Measurements from ENCODE around the gene SEMA4D. TPM values are rescaled to one million over a fixed set of nuclear protein-coding genes. Genes with fewer than 3 reads are reported as not detected.

SEMA4D gene
- total and polyA plus RNA-seq, 2 experiments from 2014 or later = 9.4 to 10.4 TPM

DNA sequence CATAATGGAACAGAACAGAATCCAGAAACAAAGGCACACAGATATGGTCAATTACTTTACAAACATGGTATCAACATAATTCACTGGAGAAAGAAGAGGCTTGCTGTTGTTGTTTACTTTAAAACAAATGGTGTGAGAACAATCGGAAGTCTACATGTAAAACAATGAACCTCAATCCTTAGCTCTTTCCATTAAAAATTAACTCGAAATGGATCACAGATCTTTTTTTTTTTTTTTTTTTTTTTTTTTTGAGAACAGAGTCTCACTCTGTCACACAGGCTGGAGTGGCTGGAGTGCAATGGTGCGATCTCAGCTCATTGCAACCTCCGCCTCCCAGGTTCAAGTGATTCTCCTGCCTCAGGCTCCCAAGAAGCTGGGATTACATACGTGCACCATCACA lies 9.8 kb downstream of the SEMA4D start:
- no peaks in the 10 kb centered on the region for H3K27me3 ChIP-seq
- no peaks in the 10 kb centered on the region for H3K9me2 ChIP-seq (replicated peaks; ENCODE audit: insufficient read depth)
- H3K36me3 ChIP-seq (replicated peaks; ENCODE audit: insufficient read depth, low read depth) = no peaks in the 10 kb centered on the region
- peaks cover 56% of the 10 kb centered on the region for H3K79me2 ChIP-seq
- DNase-seq (ENCODE audit: low spot score) = no peak
- H4K20me1 ChIP-seq (ENCODE audit: insufficient read depth, poor library complexity, severe bottlenecking) = peaks cover 3% of the 10 kb centered on the region
- no peak overlapping the region for H2AFZ ChIP-seq
- H3K4me3 ChIP-seq = no peak overlapping the region
- H3K9me3 ChIP-seq (ENCODE audit: low read depth) = no peaks in the 10 kb centered on the region
- no peaks in the 10 kb centered on the region for H3K4me1 ChIP-seq (ENCODE audit: insufficient read depth)
- no peak overlapping the region for H3K4me2 ChIP-seq
- H3K27ac ChIP-seq = no peak overlapping the region
- WGBS (ENCODE audit: low lambda C conversion rate, missing lambda C conversion rate) = 93% methylated on average over 5 of the region's 5 CpGs
- no peak for TF ChIP-seq CTCF (IDR thresholded peaks at IDR 0.05; ENCODE audit: poor library complexity)
- TF ChIP-seq EZH2phosphoT487 (IDR thresholded peaks at IDR 0.05; ENCODE audit: low read depth, severe bottlenecking, unreplicated experiment) = no peak
- no peak for TF ChIP-seq EZH2 (IDR thresholded peaks at IDR 0.05; ENCODE audit: borderline replicate concordance)

DNA sequence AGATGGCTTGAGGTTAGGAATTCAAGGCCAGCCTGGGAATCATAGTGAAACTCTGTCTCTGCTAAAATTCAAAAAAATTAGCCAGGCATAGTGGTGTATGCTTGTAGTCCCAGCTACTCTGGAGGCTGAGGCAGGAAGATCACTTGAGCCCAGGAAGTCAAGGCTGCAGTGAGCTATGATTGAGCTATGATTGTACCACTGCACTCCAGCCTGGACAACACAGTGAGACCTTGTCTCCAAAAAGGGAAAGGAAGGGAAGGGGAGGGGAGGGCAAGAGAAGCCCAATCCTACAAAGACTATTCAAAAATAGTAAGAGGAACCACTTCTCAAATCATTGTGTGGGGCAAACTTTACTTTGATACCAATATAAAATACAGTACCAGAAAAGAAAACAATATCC lies 11.2 kb downstream of the SEMA4D start:
- Histone ChIP-seq H3K36me3 (replicated peaks; ENCODE audit: insufficient read depth, low read depth) (no peaks in the 10 kb centered on the region), H3K4me3 (no peak overlapping the region), H2AFZ (no peak overlapping the region), H3K4me2 (no peak overlapping the region), H3K27ac (no peak overlapping the region), H3K9me3 (ENCODE audit: low read depth) (no peaks in the 10 kb centered on the region), H3K79me2 (peaks cover 46% of the 10 kb centered on the region), H4K20me1 (ENCODE audit: insufficient read depth, poor library complexity, severe bottlenecking) (no peaks in the 10 kb centered on the region), H3K27me3 (no peaks in the 10 kb centered on the region), H3K9me2 (replicated peaks; ENCODE audit: insufficient read depth) (no peaks in the 10 kb centered on the region), H3K4me1 (ENCODE audit: insufficient read depth) (no peaks in the 10 kb centered on the region)
- no peak for DNase-seq (ENCODE audit: low spot score)
- TF ChIP-seq EZH2 (IDR thresholded peaks at IDR 0.05; ENCODE audit: borderline replicate concordance) (no peak), EZH2phosphoT487 (IDR thresholded peaks at IDR 0.05; ENCODE audit: low read depth, severe bottlenecking, unreplicated experiment) (no peak), CTCF (IDR thresholded peaks at IDR 0.05; ENCODE audit: poor library complexity) (no peak)

DNA sequence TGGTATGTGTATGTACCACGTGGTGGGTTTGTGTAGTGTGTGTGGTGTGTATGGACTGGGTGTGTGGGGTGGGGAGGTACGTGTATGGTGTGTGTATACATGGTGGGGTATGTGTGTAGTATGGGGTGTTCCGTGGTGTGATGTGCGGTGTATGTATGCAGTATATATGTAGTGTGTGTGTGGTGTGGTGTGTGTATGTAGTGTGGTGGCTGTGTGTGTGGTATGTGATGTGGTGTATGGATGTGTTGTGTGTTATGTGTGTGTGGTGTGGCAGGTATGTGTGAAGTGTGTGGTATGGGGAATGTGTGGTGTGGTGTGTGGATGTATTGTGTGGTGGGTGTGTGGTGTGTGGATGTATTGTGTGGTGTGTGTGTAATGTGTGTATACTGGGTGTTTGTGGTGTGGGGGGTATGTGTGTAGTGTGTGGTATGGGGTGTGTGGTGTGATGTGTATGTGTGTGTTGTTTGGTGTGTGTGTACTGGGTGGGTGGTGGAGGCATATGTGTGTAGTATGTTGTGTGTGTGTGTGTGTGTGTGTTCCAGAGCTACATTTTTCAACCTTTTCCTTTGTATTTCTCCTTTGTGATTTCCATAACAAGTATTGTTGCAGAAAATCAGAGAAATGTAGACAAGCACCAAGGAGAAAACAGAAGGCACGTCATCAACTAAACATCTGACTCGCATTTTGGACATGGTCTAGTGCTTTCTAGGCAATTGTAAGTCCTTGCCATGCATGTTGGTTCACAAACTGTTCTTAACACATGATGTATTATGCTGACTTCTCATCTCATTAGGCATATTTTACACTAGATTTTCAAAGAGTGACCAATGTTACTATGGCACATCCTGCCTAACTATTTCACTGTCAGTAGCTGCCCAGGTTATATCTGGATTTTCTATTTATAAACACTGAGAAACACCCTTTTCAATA lies 13.2 kb downstream of the SEMA4D start:
- no peak overlapping the region for H3K27ac ChIP-seq
- no peak overlapping the region for H3K4me2 ChIP-seq
- H3K36me3 ChIP-seq (replicated peaks; ENCODE audit: insufficient read depth, low read depth) = no peaks in the 10 kb centered on the region
- no peak overlapping the region for H3K4me3 ChIP-seq
- H3K27me3 ChIP-seq = no peaks in the 10 kb centered on the region
- no peak for DNase-seq (ENCODE audit: low spot score)
- H3K9me2 ChIP-seq (replicated peaks; ENCODE audit: insufficient read depth) = no peaks in the 10 kb centered on the region
- no peaks in the 10 kb centered on the region for H3K4me1 ChIP-seq (ENCODE audit: insufficient read depth)
- H3K9me3 ChIP-seq (ENCODE audit: low read depth) = no peaks in the 10 kb centered on the region
- H2AFZ ChIP-seq = no peak overlapping the region
- 91% methylated on average over 6 of the region's 6 CpGs for WGBS (ENCODE audit: low lambda C conversion rate, missing lambda C conversion rate)
- peaks cover 48% of the 10 kb centered on the region for H3K79me2 ChIP-seq
- TF ChIP-seq EZH2 (IDR thresholded peaks at IDR 0.05; ENCODE audit: borderline replicate concordance) = no peak
- H4K20me1 ChIP-seq (ENCODE audit: insufficient read depth, poor library complexity, severe bottlenecking) = no peaks in the 10 kb centered on the region

DNA sequence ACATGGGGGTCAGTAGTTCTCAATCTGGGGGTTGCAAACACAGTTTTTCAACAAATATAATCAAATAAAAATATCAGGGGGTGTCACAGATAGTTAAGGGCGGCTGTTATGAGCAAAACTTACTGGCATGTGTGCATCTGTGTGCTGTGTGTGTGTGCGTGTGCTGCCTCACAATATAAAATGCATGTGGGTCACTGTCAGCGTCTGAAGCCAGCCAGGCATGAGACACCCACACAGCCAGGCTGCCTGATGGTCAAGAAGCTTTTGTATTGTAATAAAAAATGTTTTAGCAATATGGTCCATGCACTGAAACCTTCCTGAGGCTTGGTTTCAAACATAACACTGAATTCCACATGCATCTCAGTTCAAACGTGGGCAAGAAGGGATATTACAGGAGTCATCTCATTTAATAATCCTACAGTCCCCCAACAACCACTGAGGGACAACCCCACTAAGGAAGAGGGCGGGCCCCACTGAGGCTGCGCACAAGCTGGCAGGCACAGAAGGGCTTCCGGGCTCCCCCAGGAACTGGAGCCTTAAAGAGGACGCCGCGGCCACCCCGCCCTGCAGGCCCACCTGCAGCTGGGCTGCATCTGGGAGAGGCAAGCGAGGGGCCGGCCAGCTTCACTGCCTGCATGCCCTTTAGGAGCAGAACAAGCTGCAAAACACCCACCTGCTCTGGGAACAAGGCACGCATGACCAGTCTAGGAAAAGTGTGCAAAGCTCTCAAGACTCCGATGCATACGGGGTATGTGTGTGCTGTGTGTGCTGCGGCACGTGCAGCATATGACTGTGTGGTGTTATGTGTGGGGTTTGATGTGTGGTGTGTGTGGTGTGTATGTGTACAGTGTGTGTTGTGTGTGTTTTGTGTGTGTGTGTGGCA lies 14.1 kb downstream of the SEMA4D start:
- H3K4me2 ChIP-seq = no peak overlapping the region
- no peaks in the 10 kb centered on the region for H3K4me1 ChIP-seq (ENCODE audit: insufficient read depth)
- H3K4me3 ChIP-seq = no peak overlapping the region
- 92% methylated on average over 18 of the region's 18 CpGs for WGBS (ENCODE audit: low lambda C conversion rate, missing lambda C conversion rate)
- no peaks in the 10 kb centered on the region for H4K20me1 ChIP-seq (ENCODE audit: insufficient read depth, poor library complexity, severe bottlenecking)
- no peaks in the 10 kb centered on the region for H3K9me3 ChIP-seq (ENCODE audit: low read depth)
- TF ChIP-seq EZH2phosphoT487 (IDR thresholded peaks at IDR 0.05; ENCODE audit: low read depth, severe bottlenecking, unreplicated experiment) (no peak), EZH2 (IDR thresholded peaks at IDR 0.05; ENCODE audit: borderline replicate concordance) (no peak), CTCF (IDR thresholded peaks at IDR 0.05; ENCODE audit: poor library complexity) (no peak)
- DNase-seq (ENCODE audit: low spot score) = no peak
- no peak overlapping the region for H3K27ac ChIP-seq
- H3K27me3 ChIP-seq = no peaks in the 10 kb centered on the region
- no peaks in the 10 kb centered on the region for H3K9me2 ChIP-seq (replicated peaks; ENCODE audit: insufficient read depth)
- H3K36me3 ChIP-seq (replicated peaks; ENCODE audit: insufficient read depth, low read depth) = no peaks in the 10 kb centered on the region
- no peak overlapping the region for H2AFZ ChIP-seq
- H3K79me2 ChIP-seq = peaks cover 41% of the 10 kb centered on the region
